GM19452 (cell line): ENCODE data around the gene DMKN.
A peak's percentile ranks its signal among the peaks of the same experiment; 100 is the strongest.
"Not testable (repeated sequence)": the region's sequence is repeated elsewhere in the genome, so short reads cannot be mapped to it uniquely, and the experiment has no call there.

Source experiments
- ATAC-seq: cut with Tn5 transposase; IDR thresholded peaks from one replicate; pipeline ENCODE4 v1.9.1; 2021; ENCODE audit not compliant: unreplicated experiment

Gene DMKN

DNA sequence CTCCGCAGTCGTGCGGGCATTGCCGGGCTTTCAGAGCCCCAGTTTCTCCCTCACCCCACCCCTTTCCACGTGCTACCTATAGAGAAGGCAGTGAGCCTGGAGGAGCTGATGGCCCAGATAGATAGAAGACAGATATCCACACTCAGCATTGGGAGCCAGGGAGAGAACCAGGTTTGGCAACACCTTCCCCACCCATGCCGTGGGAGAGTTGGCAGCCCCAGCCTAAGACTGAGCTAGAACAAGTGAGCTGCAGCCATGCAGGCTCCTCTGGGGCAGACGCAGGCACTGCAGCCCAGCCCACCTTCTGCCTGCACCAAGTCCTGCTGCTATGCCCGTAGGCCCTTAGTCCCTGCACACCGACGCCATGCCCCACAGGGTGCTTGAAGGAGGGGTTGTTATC lies 12.8 kb downstream of the DMKN start:
- no peak for ATAC-seq

GRCh38 chr19:35498984-35499527 lies 14.4 kb downstream of the DMKN start:
- ATAC-seq = no peak

GRCh38 chr19:35498220-35498619 lies 15.2 kb downstream of the DMKN start:
- ATAC-seq = no peak

- ATAC-seq = no peak
These were observed 16.0 kb downstream of the DMKN start for GRCh38 chr19:35497406-35497805.

- ATAC-seq = no peak
These were observed 18.1 kb downstream of the DMKN start for GRCh38 chr19:35495107-35496064.

DNA sequence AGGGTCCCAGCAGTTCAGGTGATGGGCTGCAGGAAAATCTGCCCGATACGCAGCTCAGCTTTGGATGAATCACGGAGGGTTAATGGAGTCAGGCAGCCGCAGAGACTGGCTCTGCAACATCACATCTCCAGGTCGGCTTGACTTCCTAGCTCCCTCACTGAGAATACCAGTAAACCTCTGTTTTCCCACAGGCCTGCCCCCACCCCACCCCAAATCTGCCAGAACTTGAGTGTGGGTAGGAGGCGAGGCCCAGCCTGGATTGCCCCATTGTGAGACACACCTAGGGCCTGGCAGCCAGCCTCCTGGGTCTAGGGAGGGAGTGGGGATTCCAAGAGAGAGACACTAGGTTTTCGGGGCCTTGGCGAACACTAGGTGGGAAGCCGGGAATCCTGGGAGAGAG lies 19.5 kb downstream of the DMKN start:
- ATAC-seq = no peak

DNA sequence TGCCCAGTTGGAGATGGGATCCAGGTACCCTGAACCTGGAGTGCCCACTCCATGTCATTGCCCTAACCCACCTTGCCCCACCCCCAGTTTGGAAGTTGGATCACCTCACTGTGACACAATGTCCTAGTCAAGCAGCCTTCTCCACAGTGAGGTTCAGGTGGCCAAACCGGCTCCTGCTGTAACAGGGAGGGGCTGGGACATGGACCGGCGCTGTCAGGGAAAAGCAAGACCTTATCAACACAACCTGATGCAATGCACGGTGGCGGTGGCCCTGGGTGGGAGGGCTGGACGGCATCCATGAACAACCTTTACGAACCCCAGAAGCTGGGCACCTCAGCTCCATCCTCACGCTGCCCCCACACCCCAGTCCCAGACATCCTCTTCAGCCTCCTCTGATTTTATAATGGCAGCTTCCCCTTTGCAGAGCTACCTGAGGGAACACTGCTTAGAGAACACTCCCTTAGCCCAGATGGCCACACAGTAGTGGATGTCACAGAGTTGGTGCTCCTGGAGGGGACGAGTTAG lies 21.6 kb downstream of the DMKN start:
- ATAC-seq = no peak

- ATAC-seq = no peak
These were observed 23.1 kb downstream of the DMKN start, which contains the start of gene KRTDAP for GRCh38 chr19:35490364-35490763. Gene KRTDAP, minus strand, starts transcription at chr19:35490464. Its CDS starts 22 bp downstream, at chr19:35490442.

DNA sequence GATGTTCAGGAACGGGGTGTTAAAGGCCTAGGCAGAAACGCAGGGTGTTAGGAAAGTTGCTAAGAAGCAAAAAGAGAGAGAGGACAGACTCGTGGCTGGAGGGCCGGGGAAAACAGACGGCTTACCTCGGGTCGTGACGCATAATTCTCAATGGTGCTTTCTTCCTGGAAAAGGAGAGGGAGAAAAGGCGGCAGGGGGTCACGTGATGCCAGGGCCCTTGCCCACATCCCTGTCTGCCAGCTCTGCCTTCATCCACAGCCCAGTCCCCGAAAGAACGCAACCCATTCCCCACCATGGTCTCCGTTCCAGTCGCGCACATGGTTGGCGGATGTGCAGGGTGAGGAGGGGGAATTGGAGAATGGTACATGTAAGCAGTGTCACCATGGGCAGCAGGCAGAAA lies 24.8 kb downstream of the DMKN start:
- ATAC-seq = no peak

- no peak for ATAC-seq
These were observed 25.7 kb downstream of the DMKN start for GRCh38 chr19:35487656-35488182.

- ATAC-seq = no peak
These were observed 27.2 kb downstream of the DMKN start for GRCh38 chr19:35486268-35486708.

- ATAC-seq = peak; percentile 66
These were observed 29.0 kb downstream of the DMKN start for GRCh38 chr19:35484252-35485036.

GRCh38 chr19:35483089-35483488 lies 30.4 kb downstream of the DMKN start:
- ATAC-seq = no peak

DNA sequence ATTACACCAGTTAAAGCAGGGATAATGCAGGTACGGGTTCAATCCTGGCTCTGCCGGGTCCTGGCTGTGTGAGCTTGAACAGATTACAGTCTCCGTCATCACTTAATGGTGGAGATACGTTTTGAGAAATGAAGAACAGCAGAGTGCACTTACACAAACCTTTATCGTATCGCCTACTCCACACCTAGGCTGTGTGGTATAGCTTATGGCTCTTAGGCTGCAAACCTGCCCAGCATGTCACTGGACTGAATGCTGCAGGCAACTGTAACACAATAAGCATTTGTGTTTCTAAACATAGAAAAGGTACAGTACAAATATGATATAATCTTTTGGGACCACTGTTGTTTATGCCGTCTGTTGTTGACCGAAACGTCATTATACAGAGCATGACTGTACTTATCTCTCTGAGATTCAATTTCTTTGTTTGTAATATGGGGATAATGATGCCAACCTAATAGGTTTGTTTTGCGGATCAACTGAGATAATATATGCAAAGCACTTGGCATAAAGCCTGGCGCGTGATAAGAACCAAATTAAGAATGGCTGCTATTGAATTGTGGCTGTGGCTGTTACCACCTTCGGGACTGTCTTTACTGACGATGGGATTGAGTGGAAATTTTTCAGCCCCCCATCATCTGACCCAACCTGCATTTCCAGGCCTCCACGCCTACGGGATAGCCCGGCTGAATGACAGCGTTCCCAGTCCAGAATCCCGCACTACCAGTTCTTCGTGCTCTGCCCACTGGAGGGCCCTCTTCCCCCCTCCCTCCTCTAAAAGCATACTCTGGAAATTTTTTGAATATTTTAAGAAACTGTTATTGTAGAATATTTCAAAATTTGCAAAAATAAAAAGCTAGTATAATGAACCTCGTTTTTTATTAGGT lies 34.4 kb downstream of the DMKN start:
- no peak for ATAC-seq

DNA sequence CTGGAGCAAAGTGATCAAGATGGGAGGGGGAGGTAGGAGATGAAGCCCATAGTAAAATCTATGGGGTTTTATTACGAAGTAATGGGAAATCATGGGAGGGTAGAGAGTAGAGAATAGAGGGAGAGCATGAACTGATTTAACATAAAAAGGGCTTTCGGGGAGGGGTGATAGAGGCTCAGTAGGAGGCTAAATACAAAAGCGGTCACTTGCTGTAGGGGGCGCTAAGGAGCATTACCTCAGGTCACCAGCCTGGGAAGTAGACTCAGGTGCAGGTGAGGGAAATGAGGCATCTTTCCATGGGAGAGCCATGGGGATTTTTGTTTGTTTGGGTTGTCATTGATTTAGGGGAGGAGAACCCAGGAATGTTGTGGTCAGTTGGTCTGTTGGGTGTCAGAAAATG lies 37.3 kb downstream of the DMKN start:
- no peak for ATAC-seq

DNA sequence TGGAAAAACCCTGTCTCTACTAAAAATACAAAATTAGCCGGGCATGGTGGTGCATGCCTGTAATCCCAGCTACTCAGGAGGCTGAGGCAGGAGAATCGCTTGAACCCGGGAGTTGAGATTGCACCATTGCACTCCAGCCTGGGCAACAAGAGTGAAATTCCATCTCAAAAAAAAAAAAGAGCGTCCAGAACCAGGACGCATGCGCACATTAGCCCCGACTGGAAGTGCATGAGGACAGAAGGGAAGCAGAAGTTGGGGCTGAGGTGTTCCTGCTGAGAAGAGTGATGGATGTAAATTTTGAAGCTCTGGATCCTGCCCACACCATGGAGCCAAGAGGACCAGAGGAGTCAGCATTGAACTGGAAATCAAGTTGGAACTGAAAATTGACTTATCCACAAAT lies 38.9 kb downstream of the DMKN start:
- not testable (repeated sequence) for ATAC-seq

GRCh38 chr19:35474104-35474503 lies 39.3 kb downstream of the DMKN start:
- ATAC-seq = no peak

- no peak for ATAC-seq
These were observed 41.5 kb downstream of the DMKN start for GRCh38 chr19:35471946-35472345.

- ATAC-seq = not testable (repeated sequence)
These were observed 42.4 kb downstream of the DMKN start for GRCh38 chr19:35471075-35471474.

GRCh38 chr19:35470128-35470527 lies 43.3 kb downstream of the DMKN start:
- no peak for ATAC-seq
